ENCODE measurements around the gene TAGLN2. TPM values are rescaled to one million over a fixed set of nuclear protein-coding genes. Genes with fewer than 3 reads are reported as not detected.

Gene TAGLN2
- total RNA-seq, 1 donor from 2014 or later: 442 TPM

DNA sequence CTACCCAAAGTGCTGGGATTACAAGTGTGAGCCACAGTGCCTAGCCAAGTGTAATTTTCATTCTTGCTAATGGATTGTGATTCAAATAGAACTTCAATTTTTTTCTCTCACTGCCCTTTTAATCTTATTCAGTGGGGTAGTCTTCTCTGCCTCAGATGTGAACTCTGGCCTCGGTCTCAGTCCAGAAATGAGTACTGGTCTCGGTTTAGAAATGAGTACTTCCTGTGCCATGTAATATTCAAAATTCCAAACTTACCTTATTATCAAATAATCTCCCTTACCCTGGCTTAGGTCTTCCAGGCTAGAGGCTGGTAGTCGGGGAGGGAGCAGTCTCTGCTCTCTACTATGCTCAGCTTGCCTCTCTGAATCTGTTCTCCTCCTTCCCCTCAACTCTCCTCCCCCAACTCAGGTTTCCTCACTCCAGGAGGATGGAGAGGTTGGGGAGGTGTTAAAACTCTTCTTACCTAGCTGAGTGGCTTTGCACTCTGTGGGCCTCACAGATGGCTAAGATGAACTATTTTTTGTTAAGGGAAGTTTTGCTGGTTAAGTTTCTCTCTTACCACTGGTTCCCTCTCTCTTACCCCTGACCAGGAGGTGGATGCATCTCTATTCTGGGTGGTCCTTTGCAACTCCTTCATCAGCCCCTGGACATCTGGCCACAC, 33.5 kb upstream of the TAGLN2 start:
- no peaks in the 10 kb centered on the region for H3K36me3 Mint-ChIP-seq (ENCODE audit: low read depth)
- peaks cover 17% of the 10 kb centered on the region for H3K27me3 Mint-ChIP-seq (ENCODE audit: insufficient read depth)
- intact Hi-C loops (cut with micrococcal nuclease): no loop called here
- peaks cover 10% of the 10 kb centered on the region for H3K4me1 Mint-ChIP-seq (ENCODE audit: low read depth)
- DNase-seq (ENCODE audit: low spot score): no peak
- no peak overlapping the region for H3K4me3 Mint-ChIP-seq
- H3K27ac Mint-ChIP-seq: peak overlapping the region; percentile 49
- H3K9me3 Mint-ChIP-seq: no peaks in the 10 kb centered on the region

DNA sequence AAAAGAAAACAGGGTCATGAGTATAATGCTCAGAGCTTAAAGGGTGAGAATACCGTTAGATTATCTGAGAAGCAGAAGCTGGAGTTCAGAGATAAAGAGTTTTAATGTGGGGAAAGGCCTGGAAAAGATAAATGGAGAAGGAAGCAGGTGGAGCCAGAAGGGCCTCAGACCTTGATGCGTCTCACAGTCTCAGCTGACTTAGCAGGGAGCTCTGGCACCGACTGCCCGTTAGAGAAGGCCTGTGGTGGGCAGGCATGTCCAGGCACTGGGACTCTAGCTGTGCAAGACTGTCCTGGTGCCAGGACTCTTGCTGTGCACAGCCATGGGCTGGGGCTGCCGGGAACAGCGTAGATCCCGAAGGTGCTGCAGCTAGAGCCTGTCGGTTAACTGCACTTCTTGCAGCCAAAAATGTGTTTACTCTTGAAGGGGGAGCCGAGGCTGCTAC, 32.5 kb upstream of the TAGLN2 start:
- Mint-ChIP-seq H3K9me3 (no peaks in the 10 kb centered on the region), H3K36me3 (ENCODE audit: low read depth) (no peaks in the 10 kb centered on the region), H3K27me3 (ENCODE audit: insufficient read depth) (peaks cover 19% of the 10 kb centered on the region), H3K4me3 (no peak overlapping the region), H3K4me1 (ENCODE audit: low read depth) (peaks cover 10% of the 10 kb centered on the region), H3K27ac (no peak overlapping the region)
- no peak for DNase-seq (ENCODE audit: low spot score)
- intact Hi-C loops (cut with micrococcal nuclease): no loop called here

DNA sequence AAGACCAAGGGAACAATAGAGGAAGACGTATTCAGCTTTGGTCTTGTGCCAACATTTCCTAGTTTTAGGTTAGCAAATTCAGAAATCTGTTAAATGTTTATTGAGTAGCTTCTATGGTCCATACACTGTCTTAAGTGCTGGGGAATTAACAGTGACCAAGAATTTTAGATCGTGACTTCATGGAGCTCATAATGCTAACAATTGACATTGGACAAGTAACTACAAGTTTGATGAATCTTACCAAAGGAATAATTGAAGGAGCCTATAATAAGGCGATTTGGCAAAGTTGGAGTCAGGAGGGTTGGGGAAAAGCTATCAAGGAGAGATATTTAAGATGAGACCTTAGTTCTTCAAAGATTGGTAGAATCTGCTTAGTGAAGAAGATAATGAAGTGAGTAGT, 30.1 kb upstream of the TAGLN2 start:
- Mint-ChIP-seq H3K27me3 (ENCODE audit: insufficient read depth) (peaks cover 31% of the 10 kb centered on the region), H3K4me3 (no peak overlapping the region), H3K27ac (no peak overlapping the region), H3K36me3 (ENCODE audit: low read depth) (no peaks in the 10 kb centered on the region), H3K4me1 (ENCODE audit: low read depth) (peaks cover 10% of the 10 kb centered on the region), H3K9me3 (no peaks in the 10 kb centered on the region)
- DNase-seq (ENCODE audit: low spot score): no peak
- intact Hi-C loops (cut with micrococcal nuclease): no loop called here

DNA sequence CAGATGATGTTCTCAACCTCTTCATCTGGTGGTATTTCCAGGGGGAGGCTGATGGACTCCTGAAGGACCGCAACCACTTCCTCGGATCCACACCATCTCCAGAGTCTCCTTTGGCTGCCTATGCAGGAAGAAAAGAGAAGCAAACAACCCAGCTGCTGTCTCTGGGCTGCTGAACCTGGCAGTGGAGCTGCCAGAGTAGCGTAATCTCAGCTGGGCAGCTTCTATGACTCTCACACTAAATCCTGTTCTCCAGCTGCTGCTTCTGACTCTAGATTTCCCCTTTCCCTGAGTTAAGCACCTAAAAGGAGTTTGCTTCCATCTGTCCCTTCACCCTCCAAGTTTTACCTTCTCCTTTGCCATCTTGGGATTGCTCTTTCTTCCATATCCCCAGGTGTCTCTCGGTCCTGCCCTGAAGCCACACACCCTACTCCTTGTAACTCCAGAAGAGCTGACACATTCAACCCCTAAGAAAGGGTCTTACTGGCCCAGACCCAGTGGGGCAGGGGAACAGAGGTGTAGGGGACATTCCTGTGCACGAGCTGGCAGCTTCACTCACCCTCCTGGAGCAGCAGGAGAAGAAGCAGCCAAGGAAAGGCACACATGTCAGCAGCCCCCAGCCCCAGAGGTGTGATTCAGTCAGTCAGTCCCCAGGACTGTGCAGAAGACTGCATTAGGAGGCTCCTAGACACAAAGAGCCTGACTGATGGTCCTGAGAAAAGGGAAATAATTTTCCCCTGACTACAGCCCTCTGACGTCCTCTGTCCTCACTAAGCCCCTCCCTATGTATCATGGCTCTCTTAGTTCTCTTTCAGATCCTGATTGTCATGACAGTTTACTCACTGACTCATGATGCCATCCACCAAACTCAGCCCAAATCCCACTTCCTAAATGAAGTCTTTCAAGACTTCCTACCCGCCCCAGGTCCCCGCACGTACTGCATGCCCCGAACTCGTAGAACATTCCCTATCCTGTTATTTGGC, 28.5 kb upstream of the TAGLN2 start, which contains the start of gene SLAMF9:
SLAMF9 (minus strand) TSS at position 702 of the 980 bp plus-strand sequence; CDS start at position 602, 100 bp downstream.
- peaks cover 38% of the 10 kb centered on the region for H3K27me3 Mint-ChIP-seq (ENCODE audit: insufficient read depth)
- H3K4me1 Mint-ChIP-seq (ENCODE audit: low read depth): peaks cover 3% of the 10 kb centered on the region
- DNase-seq (ENCODE audit: low spot score): no peak
- H3K9me3 Mint-ChIP-seq: no peaks in the 10 kb centered on the region
- H3K4me3 Mint-ChIP-seq: no peak within 1 kb of the TSS
- no peak within 1 kb of the TSS for H3K27ac Mint-ChIP-seq
- no peaks in the 10 kb centered on the region for H3K36me3 Mint-ChIP-seq (ENCODE audit: low read depth)
- intact Hi-C loops (cut with micrococcal nuclease): no loop called here

DNA sequence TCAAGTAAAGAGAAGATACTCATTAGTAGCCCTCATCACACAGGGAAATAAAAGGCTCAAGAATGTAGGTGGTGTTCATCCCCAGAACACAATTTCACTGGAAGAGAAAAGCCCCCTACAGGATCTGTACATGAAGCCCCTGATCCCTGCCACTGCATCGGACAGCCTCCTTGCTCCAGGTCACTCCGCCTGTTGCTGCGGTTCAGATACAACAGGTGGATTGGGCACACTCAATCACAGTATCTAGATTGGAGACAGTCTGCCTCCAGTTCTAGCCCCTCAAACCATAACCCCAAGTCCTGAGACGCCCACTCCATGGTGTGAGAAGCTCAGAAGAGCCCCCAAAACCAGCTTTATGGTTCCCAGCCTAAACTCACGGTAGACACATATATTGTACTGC, 27.6 kb upstream of the TAGLN2 start:
- intact Hi-C loops (cut with micrococcal nuclease): no loop called here
- Mint-ChIP-seq H3K27me3 (ENCODE audit: insufficient read depth) (peaks cover 41% of the 10 kb centered on the region), H3K4me1 (ENCODE audit: low read depth) (no peaks in the 10 kb centered on the region), H3K4me3 (no peak overlapping the region), H3K27ac (no peak overlapping the region), H3K36me3 (ENCODE audit: low read depth) (no peaks in the 10 kb centered on the region), H3K9me3 (no peaks in the 10 kb centered on the region)
- DNase-seq (ENCODE audit: low spot score): no peak

DNA sequence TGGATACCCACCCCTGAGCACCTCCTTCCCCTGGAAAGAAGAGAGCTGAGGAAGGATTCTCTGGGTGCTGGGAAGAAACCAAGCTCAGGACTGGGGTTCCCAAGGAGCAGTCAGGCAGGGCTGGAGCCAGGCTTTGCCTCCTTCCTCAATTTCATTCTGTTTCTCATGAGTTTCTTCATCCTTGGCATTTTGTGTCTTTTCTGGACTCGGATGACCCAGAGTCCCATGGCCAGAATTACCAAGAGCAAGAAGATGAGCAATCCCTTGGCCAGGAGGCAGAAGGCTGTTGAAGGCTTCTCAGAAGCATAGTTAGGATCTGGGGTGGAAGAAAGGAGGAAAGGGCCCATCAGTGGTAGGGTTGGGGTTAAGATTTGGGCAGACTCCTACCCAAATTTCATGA, 26.2 kb upstream of the TAGLN2 start:
- peaks cover 49% of the 10 kb centered on the region for H3K27me3 Mint-ChIP-seq (ENCODE audit: insufficient read depth)
- H3K4me1 Mint-ChIP-seq (ENCODE audit: low read depth): no peaks in the 10 kb centered on the region
- no peak for DNase-seq (ENCODE audit: low spot score)
- no peak overlapping the region for H3K4me3 Mint-ChIP-seq
- H3K9me3 Mint-ChIP-seq: no peaks in the 10 kb centered on the region
- intact Hi-C loops (cut with micrococcal nuclease): no loop called here
- no peak overlapping the region for H3K27ac Mint-ChIP-seq
- H3K36me3 Mint-ChIP-seq (ENCODE audit: low read depth): no peaks in the 10 kb centered on the region

DNA sequence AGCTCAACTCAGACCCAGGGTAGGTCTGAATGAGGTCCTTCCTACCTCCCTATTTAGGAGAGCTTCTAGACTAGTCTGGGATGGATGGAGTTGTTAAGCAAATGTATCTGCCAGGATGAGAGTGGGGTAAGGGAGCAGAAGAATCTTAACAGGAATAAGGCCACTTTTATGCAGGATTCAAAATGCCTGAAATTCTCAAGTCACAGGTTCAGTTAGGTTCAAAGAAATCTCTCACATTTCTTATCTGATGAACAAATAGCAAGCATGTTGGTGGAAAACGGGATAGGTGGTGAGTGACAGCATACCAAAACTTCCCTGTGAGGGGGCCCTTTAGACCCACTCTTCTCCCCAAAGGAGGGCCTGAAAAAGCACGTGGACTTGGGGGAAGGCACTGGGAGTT, 25.7 kb upstream of the TAGLN2 start:
- Mint-ChIP-seq H3K36me3 (ENCODE audit: low read depth) (no peaks in the 10 kb centered on the region), H3K4me3 (no peak overlapping the region), H3K27ac (no peak overlapping the region), H3K9me3 (no peaks in the 10 kb centered on the region), H3K4me1 (ENCODE audit: low read depth) (no peaks in the 10 kb centered on the region), H3K27me3 (ENCODE audit: insufficient read depth) (peaks cover 55% of the 10 kb centered on the region)
- no peak for DNase-seq (ENCODE audit: low spot score)
- intact Hi-C loops (cut with micrococcal nuclease): no loop called here

DNA sequence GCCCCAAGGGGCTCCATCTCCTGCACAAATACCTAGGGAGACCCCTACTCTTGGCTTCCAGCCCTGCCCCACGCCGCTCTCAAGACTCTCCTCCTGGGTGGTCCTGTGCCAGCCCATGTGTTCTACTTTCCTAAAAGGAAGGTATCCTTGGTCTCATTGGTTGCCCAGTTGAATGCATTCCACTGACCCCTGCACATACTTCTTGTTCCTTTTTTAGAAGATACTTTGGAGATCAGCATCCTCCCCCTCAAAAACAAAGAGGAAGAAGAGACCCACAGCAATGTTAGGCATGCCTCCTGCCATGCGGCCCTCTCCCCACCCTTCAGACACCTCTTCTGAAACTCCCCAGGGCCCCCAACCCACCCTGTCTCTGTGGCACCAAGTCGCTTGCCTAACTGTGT, 24.7 kb upstream of the TAGLN2 start:
- no peak overlapping the region for H3K4me3 Mint-ChIP-seq
- H3K36me3 Mint-ChIP-seq (ENCODE audit: low read depth): no peaks in the 10 kb centered on the region
- peaks cover 64% of the 10 kb centered on the region for H3K27me3 Mint-ChIP-seq (ENCODE audit: insufficient read depth)
- H3K4me1 Mint-ChIP-seq (ENCODE audit: low read depth): peaks cover 5% of the 10 kb centered on the region
- H3K27ac Mint-ChIP-seq: no peak overlapping the region
- DNase-seq (ENCODE audit: low spot score): no peak
- H3K9me3 Mint-ChIP-seq: no peaks in the 10 kb centered on the region
- intact Hi-C loops (cut with micrococcal nuclease): no loop called here

DNA sequence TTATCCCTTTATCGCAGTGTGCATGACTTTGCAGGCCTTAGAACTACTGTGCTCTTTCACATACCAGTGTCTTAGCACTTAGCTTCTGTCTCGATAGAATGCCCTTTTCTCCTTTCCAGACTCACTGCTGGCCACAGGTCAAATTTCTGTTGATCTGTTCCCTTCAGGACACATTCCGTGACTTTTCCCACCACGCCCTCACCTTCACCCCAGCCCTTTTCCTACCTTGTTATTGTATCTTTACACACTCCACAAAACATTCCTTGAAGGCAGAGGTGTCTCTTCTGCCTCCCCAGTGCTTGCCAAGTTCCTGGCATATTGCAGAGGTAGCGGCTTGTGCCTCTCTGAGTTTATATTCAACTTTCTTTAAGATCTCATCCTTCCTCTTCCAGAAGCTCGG, 23.8 kb upstream of the TAGLN2 start:
- DNase-seq (ENCODE audit: low spot score): no peak
- H3K27me3 Mint-ChIP-seq (ENCODE audit: insufficient read depth): peaks cover 69% of the 10 kb centered on the region
- intact Hi-C loops (cut with micrococcal nuclease): no loop called here
- peaks cover 5% of the 10 kb centered on the region for H3K4me1 Mint-ChIP-seq (ENCODE audit: low read depth)
- H3K9me3 Mint-ChIP-seq: no peaks in the 10 kb centered on the region
- H3K36me3 Mint-ChIP-seq (ENCODE audit: low read depth): no peaks in the 10 kb centered on the region
- H3K27ac Mint-ChIP-seq: no peak overlapping the region
- no peak overlapping the region for H3K4me3 Mint-ChIP-seq

DNA sequence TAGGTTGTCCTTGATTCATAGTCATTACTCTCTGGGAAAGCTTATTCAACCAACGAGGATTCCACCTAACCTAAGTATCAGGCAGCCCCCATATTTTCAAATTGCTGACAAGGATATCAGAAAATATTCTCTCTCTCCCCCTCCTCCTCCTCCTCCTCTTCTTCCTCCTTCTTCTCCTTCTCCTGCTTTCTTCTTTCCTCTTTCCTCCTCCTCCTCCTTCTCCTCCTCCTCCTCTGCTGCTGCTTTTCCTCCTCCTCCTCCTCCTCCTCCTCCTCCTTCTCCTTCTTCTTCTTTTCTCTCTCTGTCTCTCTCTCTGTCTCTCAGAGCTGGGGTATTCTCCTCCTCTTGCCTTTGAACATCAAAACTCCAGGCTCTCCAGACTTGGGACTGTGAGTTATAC, 22.6 kb upstream of the TAGLN2 start:
- peaks cover 5% of the 10 kb centered on the region for H3K4me1 Mint-ChIP-seq (ENCODE audit: low read depth)
- intact Hi-C loops (cut with micrococcal nuclease): no loop called here
- no peak overlapping the region for H3K4me3 Mint-ChIP-seq
- no peak for DNase-seq (ENCODE audit: low spot score)
- H3K27ac Mint-ChIP-seq: no peak overlapping the region
- H3K27me3 Mint-ChIP-seq (ENCODE audit: insufficient read depth): peaks cover 65% of the 10 kb centered on the region
- H3K36me3 Mint-ChIP-seq (ENCODE audit: low read depth): no peaks in the 10 kb centered on the region
- no peaks in the 10 kb centered on the region for H3K9me3 Mint-ChIP-seq

DNA sequence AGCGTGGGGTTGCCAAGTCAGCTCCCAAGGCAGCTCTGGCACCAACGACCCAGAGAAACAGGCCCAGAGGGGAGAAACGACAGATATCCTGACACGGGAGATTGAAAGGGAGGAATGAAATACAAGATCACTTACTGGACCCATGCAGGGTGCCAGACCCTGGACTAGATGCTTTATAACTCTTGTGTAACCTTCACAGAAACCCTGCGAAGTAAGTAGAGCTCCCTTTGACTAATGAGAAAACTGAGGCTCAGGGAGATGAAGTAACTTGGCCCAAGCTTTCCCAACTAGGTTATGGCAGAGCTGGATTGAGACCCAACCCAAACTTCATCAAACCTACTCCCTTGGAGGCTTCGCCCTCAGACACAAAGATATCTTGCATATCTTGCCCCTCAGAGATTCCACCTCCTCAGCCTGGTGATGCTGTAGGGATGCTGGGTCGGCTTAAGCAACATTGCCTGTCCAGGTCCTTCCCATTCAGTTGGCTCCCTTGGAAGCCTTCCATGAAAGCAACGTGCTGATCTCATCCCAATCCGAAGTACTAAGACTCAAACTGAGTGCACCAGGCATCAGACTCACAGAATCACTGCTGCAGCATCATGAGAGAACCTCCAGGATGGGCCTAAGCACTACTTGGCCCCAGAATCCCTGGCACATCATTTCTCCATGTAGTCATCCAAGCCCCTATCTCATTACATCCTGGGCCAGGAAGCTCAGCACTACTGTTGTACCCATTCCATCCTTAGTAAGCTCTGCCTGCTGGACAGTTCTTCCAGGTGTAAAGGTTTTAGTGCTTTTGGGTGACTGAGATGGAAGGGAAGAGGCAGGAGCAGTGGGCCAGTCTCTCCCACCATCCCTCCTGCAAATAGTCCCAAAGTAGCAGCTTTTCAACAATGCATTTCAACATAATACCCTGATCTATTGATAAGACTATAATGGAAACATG, 21.2 kb upstream of the TAGLN2 start:
- intact Hi-C loops (cut with micrococcal nuclease): no loop called here
- peak overlapping the region; percentile 11 for H3K4me3 Mint-ChIP-seq
- H3K36me3 Mint-ChIP-seq (ENCODE audit: low read depth): no peaks in the 10 kb centered on the region

DNA sequence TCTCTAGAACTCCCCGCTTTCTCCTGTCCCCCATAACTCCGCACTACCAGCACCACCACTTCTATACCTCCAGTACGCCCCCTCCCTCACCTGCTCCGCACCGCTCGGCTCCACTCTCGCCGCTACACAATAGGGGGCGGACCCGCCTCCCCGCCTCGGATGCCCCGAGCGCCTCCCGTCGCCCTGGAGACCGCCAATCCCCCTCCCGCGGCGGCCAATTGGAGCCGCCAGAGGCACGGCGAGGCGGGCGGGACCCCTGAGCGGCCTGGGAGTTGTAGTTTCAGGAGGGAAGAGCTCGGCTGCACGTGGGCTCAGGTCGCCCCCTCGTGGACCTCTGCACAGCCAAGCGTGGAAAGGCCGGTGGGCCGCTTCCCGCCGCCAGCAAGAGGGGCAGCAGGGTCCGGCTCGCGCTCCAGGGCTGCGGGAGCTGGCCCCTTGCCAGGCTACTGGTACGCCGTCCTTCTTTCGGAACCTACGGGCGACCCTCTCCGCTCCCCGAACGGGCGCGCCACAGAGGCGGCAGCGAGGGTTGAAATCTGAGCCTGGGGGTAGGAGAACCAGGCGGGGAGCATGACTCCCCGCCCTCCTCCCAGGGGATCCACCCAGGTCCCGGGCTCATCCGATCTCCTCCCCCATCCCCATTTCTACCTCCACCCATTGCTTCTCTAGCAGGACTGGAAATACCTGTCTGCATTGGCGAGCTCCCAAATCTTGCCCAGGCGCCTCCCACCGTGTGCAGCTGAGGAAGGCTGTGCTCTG, 20.4 kb upstream of the TAGLN2 start, which contains the start of gene IGSF9:
IGSF9 (minus strand) TSS at position 131 of the 759 bp plus-strand sequence. CDS start 2,159 bp downstream, outside the sequence.
- no peak for DNase-seq (ENCODE audit: low spot score)
- no peaks in the 10 kb centered on the region for H3K9me3 Mint-ChIP-seq
- no peak within 1 kb of the TSS for H3K27ac Mint-ChIP-seq
- peaks cover 53% of the 10 kb centered on the region for H3K27me3 Mint-ChIP-seq (ENCODE audit: insufficient read depth)
- peak within 1 kb of the TSS; percentile 11 for H3K4me3 Mint-ChIP-seq
- intact Hi-C loops (cut with micrococcal nuclease): no loop called here
- peaks cover 5% of the 10 kb centered on the region for H3K4me1 Mint-ChIP-seq (ENCODE audit: low read depth)
- no peaks in the 10 kb centered on the region for H3K36me3 Mint-ChIP-seq (ENCODE audit: low read depth)

More for the DNA sequence above, 21.2 kb upstream of the TAGLN2 start:
- no peaks in the 10 kb centered on the region for H3K9me3 Mint-ChIP-seq
- peaks cover 5% of the 10 kb centered on the region for H3K4me1 Mint-ChIP-seq (ENCODE audit: low read depth)
- DNase-seq (ENCODE audit: low spot score): no peak
- no peak overlapping the region for H3K27ac Mint-ChIP-seq
- peaks cover 61% of the 10 kb centered on the region for H3K27me3 Mint-ChIP-seq (ENCODE audit: insufficient read depth)

Measured in activated T-helper 1 cell treated with anti-CD3 and anti-CD28 coated beads, Interleukin-12 subunit alpha, Interleukin-12 subunit beta, Interleukin-2, Interleukin-4 antibody, amounts not matched to agents 30 ng/mL and 10 ng/mL and 1 ng/mL, durations not matched to agents 14 hours and 24 hours and 36 hours (primary cell).